HEK293T (cell line): ENCODE results near the gene KDELR3.

ENCODE experiments used
- CTBP1 ChIP-seq: fragments of 450-650 bp; IDR thresholded peaks from 2 replicates; pipeline ENCODE4 v1.6.1; 2016; ENCODE audit warnings: borderline replicate concordance
- ELF4 ChIP-seq: fragments of 450-650 bp; IDR thresholded peaks from 2 replicates; pipeline ENCODE4 v1.6.1; 2017; ENCODE audit warnings: antibody characterized with exemption
- LEF1 ChIP-seq: fragments of 450-650 bp; IDR thresholded peaks from 2 replicates; pipeline ENCODE4 v1.6.1; 2017; ENCODE audit warnings: mild to moderate bottlenecking, borderline replicate concordance
- SP1 ChIP-seq: fragments of 450-650 bp; IDR thresholded peaks from 2 replicates; pipeline ENCODE4 v1.6.1; 2017
- TARDBP ChIP-seq: fragments of 450-650 bp; IDR thresholded peaks from 2 replicates; pipeline ENCODE4 v1.6.1; 2016

DNA sequence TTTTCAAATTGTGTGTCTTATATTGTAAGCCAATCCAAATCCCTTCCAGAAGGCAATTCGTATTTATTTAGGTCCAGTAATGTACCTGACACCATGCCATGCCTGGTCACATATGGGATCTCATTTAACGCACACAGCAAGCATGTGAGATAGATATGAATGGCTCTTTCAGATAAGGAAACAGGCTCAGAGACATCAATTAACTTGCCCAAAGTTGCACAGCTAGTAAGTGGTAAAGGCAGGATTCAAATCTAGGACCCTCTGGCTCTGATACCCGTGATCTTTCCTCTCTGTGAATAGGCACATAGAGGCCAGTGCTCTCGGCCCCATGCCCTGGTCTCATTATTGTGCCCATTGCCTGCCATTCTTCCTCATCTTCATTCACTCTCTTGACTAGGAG is 47.2 kb upstream of the KDELR3 start:
- TF ChIP-seq CTBP1 (no peak), ELF4 (no peak), LEF1 (no peak), SP1 (no peak), TARDBP (no peak)
